ENCODE data around the gene PRTN3.
"Not testable (repeated sequence)": the region's sequence is repeated elsewhere in the genome, so short reads cannot be mapped to it uniquely, and the experiment has no call there.

PRTN3 gene

GRCh38 chr19:872266-872951, 31.6 kb downstream of the PRTN3 start:
- in situ Hi-C loops (cut with HindIII; ENCODE audit: low sequenced_read_pairs), result no loop called here
- peak; percentile 34 for DNase-seq (ENCODE audit: low read depth, low spot score)
- no peak for TF ChIP-seq CTCF (IDR thresholded peaks at IDR 0.05; ENCODE audit: low read depth, low read length)

DNA sequence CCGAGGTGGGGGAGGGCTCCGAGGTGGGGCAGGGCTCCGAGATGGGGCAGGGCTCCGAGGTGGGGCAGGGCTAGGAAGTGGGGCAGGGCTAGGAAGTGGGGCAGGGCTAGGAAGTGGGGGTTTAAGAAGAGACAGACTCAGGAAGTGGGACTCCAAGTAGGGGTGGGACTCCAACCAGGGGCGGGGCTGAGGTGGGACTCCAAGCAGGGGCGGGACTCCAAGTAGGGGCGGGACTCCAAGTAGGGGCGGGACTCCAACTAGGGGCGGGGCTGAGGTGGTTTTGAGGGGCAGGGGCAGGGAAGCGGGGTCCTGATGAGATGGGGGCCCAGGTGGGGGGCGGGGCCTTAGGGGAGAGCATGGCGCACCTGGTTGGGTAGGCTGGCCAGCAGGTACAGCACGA, 32.3 kb downstream of the PRTN3 start:
- no peak overlapping the region for H3K4me3 ChIP-seq (ENCODE audit: low read depth, low read length)
- no peak for TF ChIP-seq CTCF (IDR thresholded peaks at IDR 0.05; ENCODE audit: low read depth, low read length)
- DNase-seq (ENCODE audit: low read depth, low spot score), result no peak
- in situ Hi-C loops (cut with HindIII; ENCODE audit: low sequenced_read_pairs), result no loop called here

More at GRCh38 chr19:872266-872951, 31.6 kb downstream of the PRTN3 start:
- no peak overlapping the region for H3K4me3 ChIP-seq (ENCODE audit: low read depth, low read length)

DNA sequence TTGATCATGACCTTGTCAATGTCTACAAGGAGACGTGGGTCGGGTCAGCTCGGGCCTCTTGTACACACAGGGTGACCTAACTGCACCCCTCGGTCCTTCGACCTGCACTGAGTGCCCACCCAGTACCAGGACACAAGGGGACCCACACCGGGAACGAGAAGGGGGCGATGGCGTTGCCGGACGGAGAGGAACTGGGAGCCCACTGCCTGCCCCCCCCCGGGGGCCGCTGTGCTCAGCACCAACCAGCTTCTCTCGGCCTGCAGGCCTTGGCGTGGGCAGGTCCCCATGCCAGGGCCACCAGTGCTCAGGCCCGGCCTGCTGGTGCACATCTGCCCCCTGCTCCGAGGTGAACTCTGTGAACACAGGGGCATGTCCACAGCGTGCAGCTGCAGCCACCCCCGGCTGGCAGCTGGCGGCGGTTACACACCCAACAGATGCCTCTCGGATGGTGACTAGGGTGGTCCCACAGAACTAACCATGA, 32.8 kb downstream of the PRTN3 start:
- in situ Hi-C loops (cut with HindIII; ENCODE audit: low sequenced_read_pairs), result no loop called here
- no peak overlapping the region for H3K4me3 ChIP-seq (ENCODE audit: low read depth, low read length)
- no peak for TF ChIP-seq CTCF (IDR thresholded peaks at IDR 0.05; ENCODE audit: low read depth, low read length)
- no peak for DNase-seq (ENCODE audit: low read depth, low spot score)

DNA sequence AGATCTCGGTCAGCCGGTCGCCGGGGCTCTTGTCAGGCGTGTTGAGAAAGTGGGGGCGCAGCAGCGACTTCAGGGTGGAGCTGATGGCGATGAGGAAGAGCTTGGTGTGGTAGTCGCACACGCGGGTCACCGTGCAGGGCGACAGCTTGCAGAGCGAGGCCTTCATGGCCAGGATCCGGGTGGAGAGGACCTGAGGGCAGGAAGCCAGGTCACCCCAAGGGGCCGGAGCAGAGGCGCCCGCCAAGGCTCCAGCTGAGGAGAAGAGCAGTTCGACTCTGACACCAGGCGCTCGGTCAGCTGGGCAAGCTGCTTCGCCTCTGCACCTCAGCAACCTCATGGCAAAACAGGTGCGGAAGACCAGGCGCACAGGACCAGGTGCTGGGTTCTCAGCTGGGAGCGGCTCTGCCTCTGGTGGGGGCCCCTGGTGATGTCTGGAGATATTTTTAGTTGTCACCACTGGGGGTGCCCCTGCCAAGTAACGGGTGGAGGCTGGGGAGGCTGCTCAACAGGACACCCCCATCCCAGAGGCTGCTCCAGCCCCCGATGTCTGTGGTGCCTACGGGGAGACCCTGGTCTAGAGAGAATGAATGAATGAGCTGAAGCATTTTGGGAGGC, 34.6 kb downstream of the PRTN3 start:
- no peak for TF ChIP-seq CTCF (IDR thresholded peaks at IDR 0.05; ENCODE audit: low read depth, low read length)
- no peak overlapping the region for H3K4me3 ChIP-seq (ENCODE audit: low read depth, low read length)
- no peak for DNase-seq (ENCODE audit: low read depth, low spot score)
- in situ Hi-C loops (cut with HindIII; ENCODE audit: low sequenced_read_pairs), result no loop called here

DNA sequence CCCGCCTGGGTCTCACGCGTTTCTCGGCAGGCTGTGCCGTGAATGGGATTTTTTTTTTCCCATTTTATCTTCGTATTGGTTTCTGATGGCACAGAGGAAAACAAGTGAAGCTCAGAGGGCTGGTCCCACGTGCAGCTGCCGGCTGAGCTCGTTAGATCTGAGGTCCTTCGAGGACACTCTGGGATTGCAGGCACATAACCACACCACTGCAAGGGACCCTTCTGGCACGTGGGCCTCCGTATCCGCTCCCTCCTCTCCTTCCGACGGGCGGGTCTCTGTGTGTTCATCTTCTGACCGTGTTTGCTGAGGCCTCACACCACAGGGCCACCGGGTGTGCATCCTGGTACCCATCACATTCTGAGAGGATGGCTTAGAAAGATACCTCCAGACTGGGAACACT, 35.3 kb downstream of the PRTN3 start:
- in situ Hi-C loops (cut with HindIII; ENCODE audit: low sequenced_read_pairs), result no loop called here
- TF ChIP-seq CTCF (IDR thresholded peaks at IDR 0.05; ENCODE audit: low read depth, low read length), result no peak
- DNase-seq (ENCODE audit: low read depth, low spot score), result no peak
- no peak overlapping the region for H3K4me3 ChIP-seq (ENCODE audit: low read depth, low read length)

DNA sequence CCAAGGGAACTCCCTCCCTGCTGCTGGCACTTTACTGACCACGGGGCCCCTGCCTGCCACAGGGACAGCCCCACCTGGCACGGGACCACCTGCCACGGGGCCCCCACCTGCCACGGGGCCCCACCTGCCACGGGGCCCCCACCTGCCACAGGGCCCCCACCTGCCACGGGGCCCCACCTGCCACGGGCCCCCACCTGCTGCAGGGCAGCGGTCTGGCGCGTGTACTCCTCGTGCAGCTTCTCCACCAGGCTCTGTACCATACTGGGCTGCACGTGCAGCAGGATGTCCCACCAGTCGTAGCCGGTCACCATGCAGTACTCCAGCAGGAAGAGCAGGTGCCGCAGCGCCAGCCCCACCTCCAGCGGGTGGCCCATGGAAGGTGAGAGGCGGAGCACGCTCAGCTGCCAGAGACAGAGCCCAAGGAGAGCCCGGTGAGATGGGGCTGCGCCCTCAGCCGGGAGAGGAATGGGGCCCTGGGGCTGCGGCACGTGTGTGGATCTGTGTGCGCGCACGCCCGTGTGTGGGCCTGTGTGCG, 36.0 kb downstream of the PRTN3 start:
- no peak for TF ChIP-seq CTCF (IDR thresholded peaks at IDR 0.05; ENCODE audit: low read depth, low read length)
- no peak for DNase-seq (ENCODE audit: low read depth, low spot score)
- in situ Hi-C loops (cut with HindIII; ENCODE audit: low sequenced_read_pairs), result no loop called here
- no peak overlapping the region for H3K4me3 ChIP-seq (ENCODE audit: low read depth, low read length)

DNA sequence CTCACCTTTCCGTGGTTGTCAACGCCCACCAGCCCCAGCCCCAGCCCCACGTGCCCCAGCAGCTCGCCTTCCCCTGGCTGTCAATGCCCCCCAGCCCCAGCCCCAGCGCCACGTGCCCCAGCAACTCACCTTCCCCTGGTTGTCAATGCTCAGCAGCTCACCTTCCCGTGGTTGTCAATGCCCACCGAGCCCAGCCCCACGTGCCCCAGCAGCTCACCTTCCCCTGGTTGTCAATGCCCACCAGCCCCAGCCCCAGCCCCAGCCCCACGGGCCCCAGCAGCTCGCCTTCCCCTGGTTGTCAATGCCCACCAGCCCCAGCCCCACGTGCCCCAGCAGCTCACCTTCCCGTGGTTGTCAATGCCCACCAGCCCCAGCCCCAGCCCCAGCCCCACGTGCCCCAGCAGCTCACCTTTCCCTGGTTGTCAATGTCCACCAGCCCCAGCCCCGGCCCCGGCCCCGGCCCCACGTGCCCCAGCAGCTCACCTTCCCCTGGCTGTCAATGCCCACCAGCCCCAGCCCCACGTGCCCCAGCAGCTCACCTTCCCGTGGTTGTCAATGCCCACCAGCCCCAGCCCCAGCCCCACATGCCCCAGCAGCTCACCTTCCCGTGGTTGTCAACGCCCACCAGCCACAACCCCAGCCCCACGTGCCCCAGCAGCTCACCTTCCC, 37.3 kb downstream of the PRTN3 start:
- not testable (repeated sequence) for H3K4me3 ChIP-seq (ENCODE audit: low read depth, low read length); DNase-seq (ENCODE audit: low read depth, low spot score)

DNA sequence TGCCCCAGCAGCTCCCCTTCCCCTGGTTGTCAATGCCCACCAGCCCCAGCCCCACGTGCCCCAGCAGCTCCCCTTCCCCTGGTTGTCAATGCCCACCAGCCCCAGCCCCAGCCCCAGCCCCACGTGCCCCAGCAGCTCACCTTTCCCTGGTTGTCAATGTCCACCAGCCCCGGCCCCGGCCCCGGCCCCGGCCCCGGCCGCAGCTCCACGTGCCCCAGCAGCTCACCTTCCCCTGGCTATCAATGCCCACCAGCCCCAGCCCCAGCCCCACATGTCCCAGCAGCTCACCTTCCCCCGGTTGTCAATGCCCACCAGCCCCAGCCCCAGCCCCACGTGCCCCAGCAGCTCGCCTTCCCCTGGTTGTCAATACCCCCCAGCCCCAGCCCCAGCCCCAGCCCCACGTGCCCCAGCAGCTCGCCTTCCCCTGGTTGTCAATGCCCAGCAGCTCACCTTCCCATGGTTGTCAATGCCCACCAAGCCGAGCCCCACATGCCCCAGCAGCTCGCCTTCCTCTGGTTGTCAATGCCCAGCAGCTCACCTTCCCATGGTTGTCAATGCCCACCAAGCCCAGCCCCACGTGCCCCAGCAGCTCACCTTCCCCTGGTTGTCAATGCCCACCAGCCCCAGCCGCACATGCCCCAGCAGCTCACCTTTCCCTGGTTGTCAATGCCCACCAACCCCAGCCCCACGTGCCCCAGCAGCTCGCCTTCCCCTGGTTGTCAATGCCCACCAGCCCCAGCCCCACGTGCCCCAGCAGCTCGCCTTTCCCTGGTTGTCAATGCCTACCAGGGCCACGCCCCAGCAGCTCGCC, 38.2 kb downstream of the PRTN3 start:
- H3K4me3 ChIP-seq (ENCODE audit: low read depth, low read length); in situ Hi-C loops (cut with HindIII; ENCODE audit: low sequenced_read_pairs); DNase-seq (ENCODE audit: low read depth, low spot score): not testable (repeated sequence)

More for the DNA sequence above, 37.3 kb downstream of the PRTN3 start:
- in situ Hi-C loops (cut with HindIII; ENCODE audit: low sequenced_read_pairs), result not testable (repeated sequence)
